HG03460 (cell line): Measurements from ENCODE around the gene COLEC12.
"Not testable (repeated sequence)": the region's sequence is repeated elsewhere in the genome, so short reads cannot be mapped to it uniquely, and the experiment has no call there.

Experiments used
- ATAC-seq: cut with Tn5 transposase; IDR thresholded peaks from one replicate; pipeline ENCODE4 v1.9.1; 2021; ENCODE audit not compliant: unreplicated experiment

Gene COLEC12

DNA sequence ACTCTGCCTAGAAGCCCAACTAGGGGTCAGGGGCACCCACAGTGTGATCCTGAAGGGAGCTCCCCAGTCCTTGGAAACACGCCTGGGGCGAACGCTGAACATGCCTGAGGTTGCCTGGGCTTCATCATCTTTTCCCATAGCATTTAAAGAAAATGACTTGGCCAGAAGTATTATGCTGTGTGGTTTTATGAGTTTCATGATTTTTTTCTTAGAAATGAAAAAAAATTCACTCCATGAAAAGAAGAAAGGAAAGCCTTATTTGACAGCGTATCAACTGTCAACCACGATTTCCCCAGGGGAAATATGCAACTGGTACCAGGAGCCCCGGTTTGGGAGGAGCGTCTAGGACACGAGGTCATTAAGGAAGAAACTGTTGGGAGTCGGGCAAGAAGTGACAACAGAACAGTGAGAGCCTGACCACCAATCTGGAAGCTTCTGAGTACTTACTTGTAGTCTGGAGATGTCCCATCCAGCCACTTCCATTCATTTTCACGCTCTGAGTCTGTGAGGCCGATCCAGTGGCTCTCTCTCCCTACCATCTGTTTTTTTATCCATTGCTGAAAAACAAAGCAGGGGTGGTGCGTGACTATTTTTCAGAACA is 169.2 kb downstream of the COLEC12 start:
- no peak for ATAC-seq

DNA sequence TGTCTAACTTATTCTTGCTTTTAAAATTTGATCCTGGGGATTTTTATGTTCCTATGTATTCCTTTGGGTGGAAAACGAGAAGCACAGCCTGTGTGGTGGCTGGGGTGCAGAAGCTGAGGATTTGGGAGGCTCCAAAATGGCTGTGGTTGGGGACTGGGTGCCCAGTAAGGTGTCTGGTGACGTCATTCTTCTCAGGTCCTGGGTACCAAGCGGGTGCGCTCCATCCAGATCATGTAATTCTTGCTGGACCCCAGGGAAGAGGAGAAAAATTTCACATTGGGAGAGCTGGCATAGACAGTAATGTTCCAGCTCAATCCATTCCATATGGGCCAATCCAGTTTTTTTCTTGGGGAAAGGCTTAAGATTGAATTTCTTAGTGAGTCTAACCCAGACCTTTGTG is 171.6 kb downstream of the COLEC12 start:
- no peak for ATAC-seq

DNA sequence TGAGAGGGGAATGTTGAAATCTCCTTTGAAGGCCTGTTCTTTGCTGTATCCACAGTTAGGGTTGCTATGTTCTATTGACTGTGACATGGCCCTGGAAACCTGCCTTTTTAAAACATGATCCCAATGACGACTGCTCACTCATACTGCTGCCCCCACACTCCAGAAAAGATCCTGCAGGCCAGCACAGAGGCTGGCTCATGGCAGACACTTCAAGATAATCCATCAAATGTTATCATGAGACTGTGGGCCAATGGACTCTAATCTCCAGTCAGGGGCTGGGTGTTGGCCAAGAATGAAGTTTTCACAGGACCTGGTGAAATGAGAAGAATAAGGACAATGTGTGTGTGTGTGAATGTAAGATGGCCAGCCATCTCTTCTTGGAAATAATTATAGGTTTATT is 173.7 kb downstream of the COLEC12 start:
- no peak for ATAC-seq

DNA sequence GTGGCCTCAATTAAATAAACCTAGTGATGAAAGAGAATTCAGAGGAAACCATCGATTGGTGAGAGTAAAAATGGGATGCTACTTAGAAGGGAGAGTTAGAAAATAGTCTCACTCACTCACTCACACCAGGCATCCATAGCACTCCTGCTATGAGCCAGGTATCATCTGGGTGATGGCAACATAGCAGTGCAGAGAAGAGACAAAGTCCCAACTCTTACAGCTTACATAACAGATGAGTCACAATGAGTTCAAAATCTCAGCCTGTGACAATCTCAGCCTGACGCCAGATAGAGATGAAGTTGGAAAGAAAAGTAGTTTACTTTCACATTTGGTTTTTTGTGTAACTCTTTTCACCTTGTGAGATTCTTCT is 177.3 kb downstream of the COLEC12 start:
- no peak for ATAC-seq

DNA sequence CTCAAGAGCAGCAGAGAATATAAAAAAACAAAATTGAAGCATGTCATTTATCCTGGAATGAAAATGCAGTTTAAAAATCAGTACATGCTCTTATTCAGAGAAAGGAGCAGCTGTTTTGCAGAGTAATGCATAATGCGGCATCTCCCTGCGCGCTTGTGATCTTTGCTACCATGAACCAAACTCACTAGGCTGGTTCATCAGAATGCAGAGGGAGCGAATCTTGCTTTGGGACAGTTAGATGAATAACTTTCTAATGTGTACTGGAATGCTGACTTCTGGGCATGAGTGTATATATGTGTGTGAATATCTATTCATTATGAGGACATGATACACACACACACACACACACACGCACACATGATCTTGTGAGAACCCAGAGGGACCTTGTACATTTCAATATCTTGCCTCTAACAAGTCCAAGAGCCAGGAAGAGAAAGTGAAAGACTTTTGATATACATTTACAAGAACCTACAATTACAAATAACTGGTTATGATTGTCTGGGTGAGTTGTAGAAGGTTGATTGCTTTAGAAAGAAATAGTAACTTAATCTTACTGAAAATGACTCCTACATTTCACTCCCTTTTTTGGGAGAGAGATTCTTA is 178.5 kb downstream of the COLEC12 start:
- no peak for ATAC-seq

DNA sequence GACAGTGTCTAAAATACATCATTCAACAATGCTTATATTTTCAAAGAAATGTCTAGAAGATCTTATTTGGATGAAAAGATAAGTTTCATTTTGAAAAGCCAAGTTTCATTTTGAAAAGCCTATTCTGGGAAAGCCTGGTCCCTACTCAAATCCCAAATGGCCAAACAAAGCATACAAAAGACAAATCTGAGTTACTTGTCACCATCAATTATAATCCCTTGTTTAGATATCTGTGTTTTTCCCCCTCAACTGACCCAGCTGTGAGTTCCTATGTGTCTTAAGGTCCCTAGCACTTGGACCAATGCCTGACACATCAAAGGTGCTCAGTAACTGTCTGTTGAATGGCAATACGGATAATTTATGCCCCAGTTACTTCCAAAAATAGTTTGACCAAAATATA is 180.3 kb downstream of the COLEC12 start:
- ATAC-seq, result no peak

DNA sequence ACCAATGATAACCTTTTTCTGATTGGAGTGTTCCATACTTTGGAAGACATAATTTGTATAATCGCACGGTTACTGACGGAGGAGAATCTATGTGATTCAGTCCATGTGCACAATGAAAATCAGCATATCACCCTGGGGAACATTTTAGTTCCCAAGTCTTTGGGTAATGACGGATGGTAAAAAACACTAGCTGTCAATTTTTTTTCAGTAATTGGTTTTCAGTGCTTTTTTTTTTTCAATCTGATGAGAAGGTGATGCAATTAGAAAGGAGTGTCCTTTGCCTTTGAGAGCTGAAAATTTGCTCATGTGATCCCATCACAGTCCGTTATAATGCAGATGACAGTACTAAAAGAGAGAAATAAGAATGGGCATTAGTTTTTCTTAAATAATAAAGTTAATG is 180.8 kb downstream of the COLEC12 start:
- no peak for ATAC-seq

DNA sequence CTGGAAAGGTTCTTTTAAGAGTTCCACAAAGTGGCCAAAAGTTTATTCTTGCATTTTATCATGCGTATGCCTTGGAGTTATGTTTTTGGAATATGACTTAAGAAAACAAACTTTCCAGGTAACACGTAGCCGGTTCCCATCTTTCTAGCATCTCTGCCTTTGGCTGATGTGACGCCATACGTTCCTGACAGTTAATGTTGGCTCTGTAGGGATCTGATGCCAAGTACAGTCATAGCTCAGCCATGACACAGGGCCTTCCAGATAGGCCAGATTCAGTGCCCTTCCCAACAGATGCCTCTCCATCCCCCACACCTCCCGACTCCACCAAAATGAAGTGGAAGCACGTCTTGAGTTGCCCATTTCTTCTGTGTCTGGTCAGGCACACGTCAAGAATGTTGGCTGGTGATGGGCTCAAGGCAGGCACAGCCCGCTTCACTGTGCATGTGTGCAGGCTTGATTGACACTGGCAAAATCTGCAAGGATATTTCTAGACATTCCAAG is 181.7 kb downstream of the COLEC12 start:
- ATAC-seq, result no peak

DNA sequence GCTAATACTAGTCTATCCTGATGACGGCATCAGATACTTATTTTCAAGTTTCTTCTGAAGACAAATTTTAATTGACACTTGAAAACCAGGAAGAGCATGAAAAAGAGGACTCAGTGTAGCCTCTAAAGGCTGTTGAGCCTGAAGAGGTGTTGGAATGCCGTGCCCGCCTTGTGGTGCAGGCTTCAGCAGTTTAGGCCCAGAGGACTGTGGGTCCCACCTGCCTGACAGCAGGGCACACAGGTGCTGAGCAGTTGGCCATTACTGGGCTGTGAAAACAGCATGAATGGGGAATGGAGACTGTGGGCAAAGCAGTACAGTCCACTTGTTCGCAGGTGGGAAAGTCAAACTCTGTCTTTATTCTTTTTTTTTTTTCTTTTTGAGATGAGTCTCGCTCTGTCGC is 182.9 kb downstream of the COLEC12 start:
- no peak for ATAC-seq

DNA sequence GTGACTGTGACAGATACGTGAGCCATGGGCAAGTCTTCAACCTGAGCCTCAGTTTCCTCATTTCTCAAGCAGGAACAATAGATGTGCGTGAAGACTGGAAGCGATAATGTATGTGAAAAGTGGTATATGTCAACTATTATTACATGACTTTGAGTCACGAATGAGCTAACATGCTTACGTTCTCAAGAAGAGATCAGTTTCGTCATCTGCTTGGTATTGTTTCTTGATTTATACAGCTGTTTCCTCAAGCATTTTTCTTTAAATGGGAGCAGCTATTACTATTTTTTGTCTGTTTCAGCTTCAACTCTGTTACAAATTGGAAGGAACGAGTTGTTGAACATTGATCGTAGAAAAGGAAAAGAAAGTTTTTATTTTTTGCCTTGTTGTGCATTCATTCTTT is 184.1 kb downstream of the COLEC12 start:
- ATAC-seq, result no peak

DNA sequence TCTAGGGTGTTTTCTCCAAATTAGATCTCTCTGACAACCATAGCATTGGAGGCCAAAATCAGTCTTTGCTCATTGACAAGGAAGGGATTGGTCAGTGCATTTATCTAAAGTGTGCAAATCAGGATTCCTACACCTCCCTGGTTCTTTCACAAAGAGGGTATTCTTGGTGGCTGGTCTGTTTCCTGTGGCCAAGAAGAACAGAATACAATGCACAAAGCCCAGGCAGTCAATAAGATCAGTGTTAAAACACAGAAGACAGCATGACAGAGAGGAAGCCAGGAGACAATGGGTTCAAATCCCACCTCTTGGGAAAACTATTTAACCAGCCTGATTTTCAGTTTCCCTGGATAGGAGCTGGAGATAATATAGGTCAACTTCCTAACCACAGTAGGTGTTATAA is 186.6 kb downstream of the COLEC12 start:
- ATAC-seq, result no peak

DNA sequence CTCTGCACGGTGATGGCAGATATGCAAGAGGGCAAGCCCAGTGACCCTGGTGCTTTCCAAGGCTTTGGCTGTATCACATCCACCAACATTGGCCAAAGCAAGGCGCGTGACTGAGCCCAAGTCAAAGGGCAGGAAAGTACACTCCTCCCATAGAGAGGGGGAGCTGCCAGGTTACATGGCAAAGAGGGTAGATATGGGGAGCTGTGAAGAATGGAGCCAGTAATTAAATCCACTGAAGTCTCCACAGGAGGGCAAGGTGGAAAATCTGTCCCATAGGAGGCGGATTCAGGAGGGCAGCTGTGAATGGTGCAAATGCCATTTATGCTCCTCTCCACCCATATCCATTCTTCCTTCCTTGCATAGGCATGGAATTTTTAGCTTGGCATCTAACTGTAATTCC is 188.1 kb downstream of the COLEC12 start:
- ATAC-seq, result no peak

DNA sequence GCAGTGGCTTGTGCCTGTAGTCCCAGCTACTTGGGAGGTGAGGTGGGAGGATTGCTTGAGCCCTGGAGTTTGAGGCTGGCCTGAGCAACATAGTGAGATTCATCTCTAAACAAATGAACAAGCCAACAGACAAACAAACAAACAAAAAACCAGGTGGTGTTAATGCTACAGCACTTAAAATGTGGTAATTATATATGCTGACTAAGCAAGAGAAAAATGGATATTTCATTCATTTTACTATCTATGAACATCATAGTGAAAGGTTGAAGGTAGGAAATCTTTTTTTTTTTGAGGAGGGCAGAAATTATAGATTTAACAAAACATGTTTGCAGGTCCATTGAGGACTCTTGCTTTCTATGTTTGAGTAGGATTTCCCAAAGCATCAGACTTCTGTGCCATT is 190.5 kb downstream of the COLEC12 start:
- ATAC-seq, result no peak

DNA sequence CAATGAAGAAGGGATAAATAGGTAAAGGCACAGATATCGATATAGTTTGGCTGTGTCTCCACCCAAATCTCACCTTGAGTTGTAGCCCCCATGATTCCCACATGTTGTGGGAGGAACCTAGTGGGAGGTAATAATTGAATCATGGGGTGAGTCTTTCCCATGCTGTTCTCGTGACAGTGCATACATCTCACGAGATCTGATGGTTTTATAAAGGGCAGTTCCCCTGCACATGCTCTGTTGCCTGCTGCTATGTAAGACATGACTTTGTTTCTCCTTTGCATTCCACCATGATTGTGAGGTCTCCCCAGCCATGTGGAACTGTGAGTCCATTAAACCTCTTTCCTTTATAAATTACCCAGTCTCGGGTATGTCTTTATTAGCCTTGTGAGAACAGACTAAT is 192.4 kb downstream of the COLEC12 start:
- ATAC-seq, result not testable (repeated sequence)

DNA sequence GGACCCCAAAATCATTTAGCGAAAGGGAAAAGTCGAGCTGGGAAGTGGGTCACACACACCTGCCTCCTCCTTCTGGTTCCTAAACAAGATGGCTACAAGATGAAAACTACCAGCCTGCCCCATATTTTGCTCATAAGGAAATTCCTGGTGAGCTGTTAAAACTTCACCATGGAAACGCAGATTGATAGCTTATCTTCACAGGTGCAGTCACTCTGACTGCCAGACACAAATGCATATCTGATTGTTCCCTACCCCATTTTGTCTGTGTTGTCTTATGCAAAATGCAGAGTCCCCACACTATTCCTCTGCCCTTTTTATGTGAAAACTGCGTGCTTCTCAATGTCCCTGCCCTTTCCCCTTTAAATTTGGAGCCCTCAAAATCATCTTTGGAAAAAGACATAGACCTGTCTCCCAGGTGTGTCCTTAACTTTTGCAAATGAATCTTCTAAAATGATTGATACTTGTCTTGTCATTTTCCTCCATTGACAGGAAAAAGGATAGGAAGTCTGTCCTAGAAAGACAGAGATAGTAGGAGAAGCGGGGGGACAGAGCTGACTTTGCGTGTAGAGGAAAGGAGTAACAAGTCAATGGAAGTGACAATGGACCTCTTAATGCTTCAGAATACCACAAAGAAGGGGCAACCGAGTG is 193.8 kb downstream of the COLEC12 start:
- ATAC-seq, result no peak

DNA sequence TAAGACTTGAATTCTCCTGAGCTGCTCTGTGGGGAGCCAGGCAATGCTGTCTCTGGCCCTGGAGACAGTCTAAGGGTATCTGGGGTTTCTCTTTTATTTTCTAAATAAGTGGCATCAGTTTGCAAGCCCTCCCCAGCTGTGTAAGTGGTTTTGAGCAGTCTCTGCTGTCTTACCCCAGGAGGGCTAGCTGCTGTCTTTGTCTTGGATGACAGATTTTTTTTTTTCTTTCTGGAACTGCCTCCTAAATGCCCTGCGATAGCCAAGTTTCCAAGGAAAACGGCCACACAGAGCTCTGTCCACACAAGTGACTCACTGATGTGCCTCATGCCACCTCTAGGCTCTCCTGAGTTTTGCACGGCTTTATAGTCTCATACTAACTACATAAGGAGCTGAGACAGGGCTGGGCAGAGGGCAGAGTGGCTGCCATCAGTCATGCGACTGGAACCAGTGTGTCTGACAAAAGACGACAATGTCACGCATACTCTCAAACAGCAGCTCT is 195.4 kb downstream of the COLEC12 start:
- ATAC-seq, result no peak

DNA sequence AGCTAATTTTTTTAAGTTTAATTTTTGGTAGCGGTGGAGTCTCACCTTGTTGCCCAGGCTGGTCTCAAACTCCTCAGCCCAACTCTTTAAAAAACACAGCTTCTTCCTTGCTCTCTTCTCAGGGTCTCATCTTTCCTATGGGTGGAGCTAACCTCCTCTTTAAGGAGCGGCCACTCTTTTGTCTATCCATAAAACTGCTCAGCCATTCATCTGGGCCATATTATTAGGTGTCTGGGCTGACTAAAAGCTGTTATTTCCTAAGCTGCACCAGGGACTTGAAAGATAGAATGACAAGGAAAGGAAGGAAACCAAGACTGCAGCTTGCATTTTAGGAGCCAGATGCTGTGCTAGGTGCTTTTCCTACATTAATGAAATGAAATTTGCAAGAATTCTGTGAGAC is 196.9 kb downstream of the COLEC12 start:
- ATAC-seq, result no peak

DNA sequence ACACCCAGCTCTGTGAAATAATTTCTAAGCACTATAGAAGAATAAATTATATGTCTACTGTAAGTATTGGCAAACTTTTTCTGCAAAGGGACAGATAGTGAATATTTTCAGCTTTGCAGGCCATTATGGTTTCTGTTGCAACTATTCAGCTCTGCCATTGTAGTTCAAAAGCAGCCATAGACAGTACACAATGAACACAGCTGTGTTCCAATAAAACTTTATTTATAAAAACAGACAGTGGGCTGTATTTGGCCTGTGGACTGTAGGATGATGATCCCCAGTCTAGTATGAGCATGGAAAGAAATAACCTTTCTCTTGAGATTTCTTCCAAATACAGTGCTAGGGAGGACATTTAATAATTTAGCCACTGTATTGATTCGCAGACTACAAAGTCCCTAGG is 197.5 kb downstream of the COLEC12 start:
- ATAC-seq, result no peak

DNA sequence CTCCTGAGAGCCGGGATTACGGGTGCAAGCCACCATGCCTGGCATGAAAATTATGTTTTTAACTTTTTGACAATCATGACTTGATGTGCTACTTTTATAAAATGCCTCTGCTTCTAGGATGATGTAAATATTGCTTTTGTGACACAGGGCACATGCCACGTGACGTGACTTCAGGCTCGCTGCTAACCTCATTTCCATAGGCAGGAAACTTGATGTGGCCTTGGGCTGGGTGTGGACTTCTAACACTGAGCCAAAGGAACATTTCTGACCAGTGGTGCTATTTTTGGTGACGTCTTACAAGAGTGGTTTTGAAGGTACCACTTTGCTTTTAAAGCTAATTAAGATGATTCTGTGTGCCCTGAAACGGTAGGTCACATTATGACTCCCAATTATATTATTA is 198.4 kb downstream of the COLEC12 start:
- ATAC-seq, result no peak

DNA sequence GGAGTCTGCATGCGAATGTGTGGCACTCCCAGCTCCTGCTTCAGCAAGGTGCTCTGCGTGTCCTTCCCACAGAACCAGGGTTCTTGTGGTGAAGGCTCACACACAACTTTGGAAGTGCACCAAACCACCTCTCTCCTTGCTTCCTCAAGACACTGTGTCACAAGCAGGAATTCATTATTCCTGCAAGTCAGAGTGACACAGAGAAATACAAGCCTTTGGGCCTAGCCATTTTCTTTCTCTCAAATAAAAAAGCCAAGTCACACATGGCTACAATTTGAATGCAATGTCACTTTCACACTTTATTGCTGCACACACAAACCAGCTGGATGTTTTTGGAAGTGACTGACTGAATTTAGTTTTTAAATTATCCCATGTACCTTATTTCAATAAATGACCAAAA is 202.6 kb downstream of the COLEC12 start:
- ATAC-seq, result no peak

DNA sequence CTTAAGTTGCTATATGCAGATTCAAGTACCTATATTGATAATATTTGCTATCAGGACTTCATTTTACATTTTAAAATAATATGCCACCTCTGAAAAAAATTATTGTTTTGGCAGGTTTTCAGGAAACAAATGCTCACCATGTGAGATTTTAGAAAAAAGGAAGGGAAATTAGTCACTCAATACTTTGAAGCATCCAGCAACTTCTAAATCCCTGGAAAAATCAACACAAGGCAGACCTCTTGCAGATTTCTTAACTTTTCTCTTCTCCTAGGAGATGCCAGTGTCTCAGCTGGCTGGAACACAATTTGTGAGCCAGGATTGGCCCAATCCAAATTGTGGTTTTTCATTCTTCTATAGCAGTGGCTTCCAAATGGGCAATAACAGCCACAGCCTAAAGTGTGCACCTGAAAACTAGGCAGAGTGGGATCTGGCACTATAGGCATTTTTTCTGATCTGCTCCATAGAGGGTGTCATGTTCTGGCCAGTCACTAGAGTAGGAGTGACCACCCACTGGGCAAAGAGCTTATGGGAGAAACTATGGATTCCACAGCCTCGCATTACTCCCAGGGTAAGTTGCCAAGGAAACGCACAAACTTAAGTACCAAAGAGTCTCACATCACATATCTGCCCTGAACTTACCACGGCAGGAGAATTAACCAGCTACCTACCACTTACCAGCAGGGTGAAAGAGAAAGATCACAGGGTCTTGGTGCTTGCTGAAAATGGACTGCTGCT is 204.6 kb downstream of the COLEC12 start:
- no peak for ATAC-seq

DNA sequence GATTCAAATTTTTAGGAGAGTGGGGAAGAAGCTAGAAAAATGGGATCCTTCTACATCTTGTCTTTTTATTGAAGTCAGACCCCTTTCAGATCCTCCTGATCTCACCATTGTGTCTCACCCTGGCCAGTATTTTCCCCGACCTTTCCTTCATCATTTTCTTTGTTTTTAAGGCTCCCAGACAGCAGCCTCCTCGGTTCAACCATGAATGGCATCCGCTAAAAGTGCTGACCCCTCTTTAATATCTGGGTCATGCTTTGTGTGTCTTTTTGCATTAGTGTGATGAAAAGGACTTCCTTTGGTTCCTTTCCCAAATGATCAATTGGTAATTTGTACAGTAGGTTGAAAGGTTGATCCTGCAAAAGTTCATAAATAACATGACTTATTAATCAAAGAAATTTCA is 205.9 kb downstream of the COLEC12 start:
- no peak for ATAC-seq
